NB4 (cell line): Measurements from ENCODE around the gene UGT1A4.

Experiments
- DNase-seq: peaks from one replicate; pipeline ENCODE4 v3.0.0; 2010; ENCODE audit warnings: low read depth
- H3K4me3 ChIP-seq: one replicate; pipeline ENCODE4 v1.5.1; 2011; ENCODE audit warnings: mild to moderate bottlenecking, low read depth, low read length, moderate library complexity
- MYC ChIP-seq: IDR thresholded peaks from 2 replicates; pipeline ENCODE4 v1.6.1; 2011; ENCODE audit warnings: low read depth, low read length
- POLR2A ChIP-seq: IDR thresholded peaks from 2 replicates; pipeline ENCODE4 v1.6.1; 2011; ENCODE audit warnings: mild to moderate bottlenecking; ENCODE audit not compliant: insufficient read length; ENCODE audit errors: extremely low read depth
- TF ChIP-seq, protein P1 (sequence below): IDR thresholded peaks from one replicate; pipeline ENCODE4 v1.5.1; 2012; ENCODE audit warnings: low read depth, low read length
- TF ChIP-seq, protein P2 (sequence below): IDR thresholded peaks from 2 replicates; pipeline ENCODE4 v1.6.1; 2011; ENCODE audit warnings: low read depth, low read length

Gene UGT1A4

DNA sequence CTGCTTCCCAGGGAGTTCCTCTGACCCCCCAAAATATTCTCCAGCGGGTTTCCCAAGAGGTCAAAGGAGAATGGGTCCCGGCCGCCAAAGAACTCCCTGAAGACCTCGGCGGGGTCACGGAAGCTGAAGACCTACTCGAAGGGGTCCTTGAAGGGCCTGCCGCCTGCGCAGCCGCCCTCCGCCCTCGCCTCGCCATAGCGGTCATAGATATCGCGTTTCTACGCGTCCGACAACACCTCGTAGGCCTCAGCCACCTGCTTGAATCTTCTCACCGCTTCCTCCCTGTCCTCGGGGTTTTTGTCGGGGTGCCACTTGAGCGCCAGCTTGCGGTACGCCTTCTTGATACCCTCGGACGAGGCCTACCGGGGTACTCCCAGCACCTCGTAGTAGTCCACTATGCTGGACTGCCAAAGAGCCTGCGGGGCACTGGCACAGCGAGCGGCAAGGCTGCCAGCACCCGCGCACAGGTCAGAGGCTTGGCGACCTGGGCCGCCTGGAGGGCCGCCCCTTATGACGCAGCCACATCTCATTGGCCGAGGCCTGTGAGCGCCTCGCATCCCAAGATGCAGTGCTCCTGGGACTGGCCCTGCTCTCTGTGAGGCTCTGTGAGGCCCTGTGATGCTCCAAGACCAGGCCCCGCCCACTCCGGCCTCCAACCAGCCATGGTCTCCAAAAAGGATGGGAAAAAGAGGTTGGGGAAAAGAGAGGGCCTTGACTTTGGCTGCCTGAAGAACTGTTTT lies 36.5 kb downstream of the UGT1A4 start:
- DNase-seq: no peak
- TF ChIP-seq, protein P1, sequence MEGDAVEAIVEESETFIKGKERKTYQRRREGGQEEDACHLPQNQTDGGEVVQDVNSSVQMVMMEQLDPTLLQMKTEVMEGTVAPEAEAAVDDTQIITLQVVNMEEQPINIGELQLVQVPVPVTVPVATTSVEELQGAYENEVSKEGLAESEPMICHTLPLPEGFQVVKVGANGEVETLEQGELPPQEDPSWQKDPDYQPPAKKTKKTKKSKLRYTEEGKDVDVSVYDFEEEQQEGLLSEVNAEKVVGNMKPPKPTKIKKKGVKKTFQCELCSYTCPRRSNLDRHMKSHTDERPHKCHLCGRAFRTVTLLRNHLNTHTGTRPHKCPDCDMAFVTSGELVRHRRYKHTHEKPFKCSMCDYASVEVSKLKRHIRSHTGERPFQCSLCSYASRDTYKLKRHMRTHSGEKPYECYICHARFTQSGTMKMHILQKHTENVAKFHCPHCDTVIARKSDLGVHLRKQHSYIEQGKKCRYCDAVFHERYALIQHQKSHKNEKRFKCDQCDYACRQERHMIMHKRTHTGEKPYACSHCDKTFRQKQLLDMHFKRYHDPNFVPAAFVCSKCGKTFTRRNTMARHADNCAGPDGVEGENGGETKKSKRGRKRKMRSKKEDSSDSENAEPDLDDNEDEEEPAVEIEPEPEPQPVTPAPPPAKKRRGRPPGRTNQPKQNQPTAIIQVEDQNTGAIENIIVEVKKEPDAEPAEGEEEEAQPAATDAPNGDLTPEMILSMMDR: no peak
- TF ChIP-seq, protein P2, sequence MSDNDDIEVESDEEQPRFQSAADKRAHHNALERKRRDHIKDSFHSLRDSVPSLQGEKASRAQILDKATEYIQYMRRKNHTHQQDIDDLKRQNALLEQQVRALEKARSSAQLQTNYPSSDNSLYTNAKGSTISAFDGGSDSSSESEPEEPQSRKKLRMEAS: no peak
- TF ChIP-seq MYC (no peak), POLR2A (no peak)
- no peak overlapping the region for H3K4me3 ChIP-seq

GRCh38 chr2:233756429-233757081 lies 38.0 kb downstream of the UGT1A4 start:
- TF ChIP-seq, protein P1: no peak
- TF ChIP-seq MYC: no peak
- H3K4me3 ChIP-seq: no peak overlapping the region
- no peak for DNase-seq

- H3K4me3 ChIP-seq: no peak overlapping the region
- DNase-seq: no peak
- TF ChIP-seq POLR2A: no peak
- TF ChIP-seq, protein P2: no peak
- TF ChIP-seq, protein P1: no peak
- no peak for TF ChIP-seq MYC
Measured at GRCh38 chr2:233758141-233758540, 39.6 kb downstream of the UGT1A4 start.

- no peak overlapping the region for H3K4me3 ChIP-seq
- DNase-seq: no peak
- TF ChIP-seq, protein P2: no peak
- TF ChIP-seq POLR2A (no peak), MYC (no peak)
- TF ChIP-seq, protein P1: no peak
Measured at GRCh38 chr2:233758849-233759248, 40.3 kb downstream of the UGT1A4 start.

GRCh38 chr2:233760043-233760442 lies 41.5 kb downstream of the UGT1A4 start, which contains the start of gene UGT1A1:
TSS of gene UGT1A1 (plus strand) at chr2:233760270. CDS start at chr2:233760288, 18 bp downstream.
- DNase-seq: no peak

More at GRCh38 chr2:233760043-233760442, 41.5 kb downstream of the UGT1A4 start, which contains the start of gene UGT1A1:
- no peak for TF ChIP-seq POLR2A
- TF ChIP-seq, protein P2: no peak
- TF ChIP-seq, protein P1: no peak
- no peak for TF ChIP-seq MYC
- no peak within 1 kb of the TSS for H3K4me3 ChIP-seq
